Cardiac muscle cell (in vitro differentiated cells and primary cell): ENCODE measurements around the gene FGF7. TPM values are rescaled to one million over a fixed set of nuclear protein-coding genes. Genes with fewer than 3 reads are reported as not detected.

Experiments used
- DNase-seq, 2 donors: peaks; one replicate each; pipeline versions ENCODE4 v3.0.0 to v3.0.0-alpha.2; 2010 to 2017; ENCODE audit warnings: low read depth in 1 of 2, low spot score in 1 of 2
- H3K27ac ChIP-seq: fragments of 200-600 bp; sonication (generic); 2 replicates; pipeline ENCODE4 v1.5.1; 2016
- H3K27me3 ChIP-seq: fragments of 200-600 bp; sonication (generic); 2 replicates; pipeline ENCODE4 v1.6.0; 2016; ENCODE audit warnings: control low read depth
- H3K36me3 ChIP-seq: fragments of 200-600 bp; sonication (generic); 2 replicates; pipeline ENCODE4 v1.5.1; 2016; ENCODE audit warnings: control low read depth
- H3K4me1 ChIP-seq: fragments of 200-600 bp; sonication (generic); 2 replicates; pipeline ENCODE4 v1.8.1; 2017; ENCODE audit warnings: low read depth, mild to moderate bottlenecking, mixed run types
- H3K4me3 ChIP-seq: fragments of 200-600 bp; sonication (generic); 2 replicates; pipeline ENCODE4 v1.5.1; 2016; ENCODE audit warnings: mild to moderate bottlenecking
- H3K9me3 ChIP-seq: fragments of 200-600 bp; sonication (generic); 2 replicates; pipeline ENCODE4 v1.5.1; 2017; ENCODE audit warnings: low read depth, mild to moderate bottlenecking, control low read depth
- polyA plus RNA-seq: library from polyadenylated mRNA; unstranded; fragments of >200 nt; fragmentation: Nextera tagmentation; extraction: Ambion mirVana; gene quantifications from 2 replicates; pipeline ENCODE4 v1.2.1, GENCODE V29; 2016
- total RNA-seq: library from RNA; depleted of rRNA; stranded (reverse); fragments of >200 nt; gene quantifications from 2 replicates; pipeline ENCODE4 v1.2.3, GENCODE V29; 2016
- TF ChIP-seq, protein P1 (sequence below): IDR thresholded peaks from 2 replicates; pipeline ENCODE4 v1.5.1; 2012; ENCODE audit warnings: low read depth, mild to moderate bottlenecking, low read length

The FGF7 gene, protein sequence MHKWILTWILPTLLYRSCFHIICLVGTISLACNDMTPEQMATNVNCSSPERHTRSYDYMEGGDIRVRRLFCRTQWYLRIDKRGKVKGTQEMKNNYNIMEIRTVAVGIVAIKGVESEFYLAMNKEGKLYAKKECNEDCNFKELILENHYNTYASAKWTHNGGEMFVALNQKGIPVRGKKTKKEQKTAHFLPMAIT
- 3.8 and 5.1 TPM in 2 replicates for total RNA-seq
- 6.2 and 7.8 TPM in 2 replicates for polyA plus RNA-seq

DNA sequence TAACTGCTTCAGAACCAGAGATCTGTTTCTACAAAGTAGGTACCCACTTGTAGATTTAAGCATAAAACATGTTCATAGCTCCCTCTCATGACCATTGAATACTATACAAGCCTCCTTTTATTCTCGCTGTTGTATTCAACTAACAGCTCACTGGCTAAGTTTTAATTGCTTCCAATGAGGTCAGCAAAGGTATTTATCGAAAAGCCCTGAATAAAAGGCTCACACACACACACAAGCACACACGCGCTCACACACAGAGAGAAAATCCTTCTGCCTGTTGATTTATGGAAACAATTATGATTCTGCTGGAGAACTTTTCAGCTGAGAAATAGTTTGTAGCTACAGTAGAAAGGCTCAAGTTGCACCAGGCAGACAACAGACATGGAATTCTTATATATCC is at the start of gene FGF7:
Gene FGF7 (plus strand): TSS at position 222 of the 400 bp plus-strand sequence. CDS start 1,056 bp downstream, outside the sequence.
- peaks cover 32% of the 10 kb centered on the region for H3K4me1 ChIP-seq
- TF ChIP-seq, protein P1, sequence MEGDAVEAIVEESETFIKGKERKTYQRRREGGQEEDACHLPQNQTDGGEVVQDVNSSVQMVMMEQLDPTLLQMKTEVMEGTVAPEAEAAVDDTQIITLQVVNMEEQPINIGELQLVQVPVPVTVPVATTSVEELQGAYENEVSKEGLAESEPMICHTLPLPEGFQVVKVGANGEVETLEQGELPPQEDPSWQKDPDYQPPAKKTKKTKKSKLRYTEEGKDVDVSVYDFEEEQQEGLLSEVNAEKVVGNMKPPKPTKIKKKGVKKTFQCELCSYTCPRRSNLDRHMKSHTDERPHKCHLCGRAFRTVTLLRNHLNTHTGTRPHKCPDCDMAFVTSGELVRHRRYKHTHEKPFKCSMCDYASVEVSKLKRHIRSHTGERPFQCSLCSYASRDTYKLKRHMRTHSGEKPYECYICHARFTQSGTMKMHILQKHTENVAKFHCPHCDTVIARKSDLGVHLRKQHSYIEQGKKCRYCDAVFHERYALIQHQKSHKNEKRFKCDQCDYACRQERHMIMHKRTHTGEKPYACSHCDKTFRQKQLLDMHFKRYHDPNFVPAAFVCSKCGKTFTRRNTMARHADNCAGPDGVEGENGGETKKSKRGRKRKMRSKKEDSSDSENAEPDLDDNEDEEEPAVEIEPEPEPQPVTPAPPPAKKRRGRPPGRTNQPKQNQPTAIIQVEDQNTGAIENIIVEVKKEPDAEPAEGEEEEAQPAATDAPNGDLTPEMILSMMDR = peak; percentile 36
- H3K9me3 ChIP-seq = no peaks in the 10 kb centered on the region
- peak within 1 kb of the TSS; percentile 73 for H3K27ac ChIP-seq
- H3K36me3 ChIP-seq = no peaks in the 10 kb centered on the region
- no peaks in the 10 kb centered on the region for H3K27me3 ChIP-seq
- peak; percentile 14 to 88 for DNase-seq
- H3K4me3 ChIP-seq = peak within 1 kb of the TSS; percentile 15

DNA sequence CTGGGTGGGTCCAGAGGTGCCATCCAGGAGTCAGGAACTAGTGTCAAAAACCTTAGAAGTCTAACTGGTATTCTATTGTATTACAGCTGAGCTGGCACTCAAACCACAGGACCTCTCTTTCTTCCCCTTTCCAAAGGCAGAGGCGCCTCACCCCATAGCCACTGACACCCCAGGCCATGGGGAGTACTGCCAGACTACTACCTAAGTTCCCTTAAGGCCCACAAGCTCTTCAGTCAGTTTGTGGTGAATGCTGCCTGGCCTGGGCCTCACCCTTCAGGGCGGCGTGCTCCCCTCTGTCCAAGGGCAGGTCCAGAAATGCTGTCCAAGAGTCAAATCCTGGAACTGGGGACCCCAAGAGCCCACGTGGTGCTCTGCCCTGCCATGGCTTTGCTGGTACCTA is 43.0 kb upstream of the FGF7 start:
- Histone ChIP-seq H3K4me1 (no peaks in the 10 kb centered on the region), H3K9me3 (no peaks in the 10 kb centered on the region), H3K36me3 (no peaks in the 10 kb centered on the region), H3K4me3 (no peak overlapping the region), H3K27ac (no peak overlapping the region), H3K27me3 (no peaks in the 10 kb centered on the region)
- TF ChIP-seq, protein P1 = no peak
- no peak for DNase-seq

DNA sequence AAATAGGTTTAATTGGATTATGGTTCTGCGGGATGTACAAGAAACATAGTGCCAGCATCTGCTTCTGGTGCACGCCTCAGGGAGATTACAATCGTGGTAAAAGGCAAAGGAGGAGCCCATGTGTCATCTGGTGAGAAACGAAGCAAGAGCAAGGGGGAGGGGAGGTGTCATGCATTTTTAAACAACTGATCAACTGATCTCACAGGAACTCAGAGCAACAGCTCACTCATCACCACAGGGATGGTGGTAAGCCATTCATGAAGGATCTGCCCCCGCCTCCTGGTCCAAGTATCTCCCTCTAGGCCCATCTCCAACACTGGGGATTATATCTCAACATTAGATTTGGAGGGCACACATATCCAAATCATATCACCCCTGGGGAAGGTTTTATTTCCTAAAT is 42.1 kb upstream of the FGF7 start:
- TF ChIP-seq, protein P1 = no peak
- Histone ChIP-seq H3K27ac (no peak overlapping the region), H3K9me3 (no peaks in the 10 kb centered on the region), H3K4me1 (no peaks in the 10 kb centered on the region), H3K4me3 (no peak overlapping the region), H3K27me3 (no peaks in the 10 kb centered on the region), H3K36me3 (no peaks in the 10 kb centered on the region)
- no peak for DNase-seq

DNA sequence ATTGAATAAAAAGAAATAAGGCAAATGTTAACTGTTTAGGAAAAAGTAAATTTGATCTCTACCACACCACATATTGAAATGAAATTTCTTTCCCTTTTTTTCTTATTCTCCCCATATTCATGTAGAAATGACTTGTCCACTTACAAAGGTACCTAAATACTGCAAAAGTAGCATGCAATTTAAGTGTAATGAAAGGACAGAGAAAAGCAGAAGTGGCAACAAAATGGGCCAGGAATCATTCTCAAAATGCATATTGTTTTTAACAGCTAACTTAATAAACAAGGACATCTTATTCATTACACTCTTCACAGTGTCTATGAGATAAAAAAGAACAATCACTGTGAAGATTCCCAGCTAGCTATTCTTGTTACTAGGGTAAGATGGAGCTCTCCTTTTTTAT is 40.6 kb upstream of the FGF7 start:
- Histone ChIP-seq H3K27ac (no peak overlapping the region), H3K9me3 (no peaks in the 10 kb centered on the region), H3K4me3 (no peak overlapping the region), H3K27me3 (no peaks in the 10 kb centered on the region), H3K4me1 (no peaks in the 10 kb centered on the region), H3K36me3 (no peaks in the 10 kb centered on the region)
- DNase-seq = no peak
- TF ChIP-seq, protein P1 = no peak

DNA sequence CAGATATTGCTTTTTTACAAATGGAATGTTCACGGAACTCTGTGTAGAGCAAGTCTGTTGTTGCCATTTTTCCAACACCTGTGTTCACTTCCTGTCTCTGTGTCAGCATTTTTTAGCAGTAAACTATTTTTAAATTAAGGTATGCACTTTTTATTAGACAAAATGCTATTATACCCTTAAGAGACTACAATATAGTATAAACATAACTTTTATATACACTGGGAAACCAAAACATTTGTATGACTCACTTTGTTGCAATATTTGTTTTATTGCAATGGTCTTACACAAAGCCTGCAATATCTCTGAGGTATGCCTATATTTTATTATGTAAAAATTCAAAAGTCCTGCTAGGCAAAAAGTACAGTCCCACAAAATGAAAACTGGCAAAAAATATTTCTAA is 39.8 kb upstream of the FGF7 start:
- no peaks in the 10 kb centered on the region for H3K36me3 ChIP-seq
- TF ChIP-seq, protein P1 = no peak
- no peaks in the 10 kb centered on the region for H3K9me3 ChIP-seq
- H3K27ac ChIP-seq = no peak overlapping the region
- H3K4me1 ChIP-seq = no peaks in the 10 kb centered on the region
- H3K4me3 ChIP-seq = no peak overlapping the region
- peak in 1 of 2 donors; percentile 17 for DNase-seq
- no peaks in the 10 kb centered on the region for H3K27me3 ChIP-seq
